PC-3 (cell line): ENCODE results near the gene AFF3. TPM values are rescaled to one million over a fixed set of nuclear protein-coding genes. Genes with fewer than 3 reads are reported as not detected.

Experiments used
- ATAC-seq: fragments of 200-7000 bp; cut with Tn5 transposase; 2 replicates; pipeline ENCODE4 v1.9.1; 2020; ENCODE audit warnings: mild to moderate bottlenecking, moderate library complexity
- BruUV-seq: library from RNA; stranded (reverse); fragments of 400-500 nt; replicated peaks from 2 replicates; lab custom pipeline; 2021; lab: Mats Ljungman, UMichigan
- CTCF ChIA-PET: fragments of 300-600 bp; sonication (Branson Sonifier 250); formaldehyde crosslinking; loops from one replicate; lab custom pipeline; 2022; ENCODE audit warnings: antibody characterized with exemption; lab: Charles Lee
- POLR2A ChIA-PET: fragments of 300-600 bp; sonication (Branson Sonifier 250); formaldehyde crosslinking; loops from one replicate; lab custom pipeline; 2022; ENCODE audit warnings: antibody characterized with exemption; ENCODE audit not compliant: unreplicated experiment; lab: Charles Lee
- DNase-seq: peaks from one replicate; pipeline ENCODE4 v3.0.0-alpha.2; 2015
- H2AFZ ChIP-seq: fragments of 300-600 bp; sonication (generic); 2 replicates; pipeline ENCODE4 v1.6.0; 2016; ENCODE audit warnings: antibody characterized with exemption, low read length
- H3F3A ChIP-seq: fragments of 300-600 bp; sonication (generic); one replicate; pipeline ENCODE4 v1.6.0; 2017; ENCODE audit warnings: antibody characterized with exemption, low read length, control low read depth, mild to moderate bottlenecking; ENCODE audit not compliant: unreplicated experiment
- H3K27ac ChIP-seq: fragments of 300-600 bp; sonication (generic); 2 replicates; pipeline ENCODE4 v1.5.1; 2016; ENCODE audit warnings: mild to moderate bottlenecking, low read length
- H3K27me3 ChIP-seq: fragments of 300-600 bp; sonication (generic); 2 replicates; pipeline ENCODE4 v1.6.1; 2016; ENCODE audit warnings: low read length, mixed read lengths
- H3K36me3 ChIP-seq: fragments of 300-600 bp; sonication (generic); 2 replicates; pipeline ENCODE4 v1.6.1; 2016; ENCODE audit warnings: low read depth, mixed run types, low read length, mixed read lengths
- H3K4me1 ChIP-seq: fragments of 300-600 bp; sonication (generic); 2 replicates; pipeline ENCODE4 v1.5.1; 2016; ENCODE audit warnings: low read length; ENCODE audit not compliant: insufficient read depth
- H3K4me2 ChIP-seq: fragments of 300-600 bp; sonication (generic); 2 replicates; pipeline ENCODE4 v1.6.0; 2016; ENCODE audit warnings: low read length
- H3K4me3 ChIP-seq: fragments of 300-600 bp; sonication (generic); 2 replicates; pipeline ENCODE4 v1.5.1; 2016; ENCODE audit warnings: mild to moderate bottlenecking, low read length, mixed read lengths
- H3K79me2 ChIP-seq: fragments of 300-600 bp; sonication (generic); 2 replicates; pipeline ENCODE4 v1.6.1; 2017; ENCODE audit warnings: low read length, mixed read lengths
- H3K9ac ChIP-seq: fragments of 300-600 bp; sonication (generic); 2 replicates; pipeline ENCODE4 v1.6.0; 2016; ENCODE audit warnings: mild to moderate bottlenecking, low read length
- H3K9me2 ChIP-seq: fragments of 300-600 bp; sonication (generic); replicated peaks from 2 replicates; pipeline ENCODE4 v1.6.1; 2016; ENCODE audit warnings: mixed run types, low read length, mixed read lengths
- H3K9me3 ChIP-seq: fragments of 300-600 bp; sonication (generic); 2 replicates; pipeline ENCODE4 v1.6.1; 2016; ENCODE audit warnings: low read length, mixed read lengths
- H4K20me1 ChIP-seq: fragments of 300-600 bp; sonication (generic); 2 replicates; pipeline ENCODE4 v1.6.1; 2016; ENCODE audit warnings: low read length, mixed read lengths
- CTCF ChIP-seq: fragments of 300-600 bp; sonication (generic); conservative IDR thresholded peaks from 2 replicates; pipeline ENCODE4 v1.5.1; 2017; ENCODE audit warnings: antibody characterized with exemption, low read depth, mild to moderate bottlenecking, low read length
- EZH2 ChIP-seq: fragments of 300-600 bp; sonication (generic); IDR thresholded peaks from one replicate; pipeline ENCODE4 v1.6.1; 2017; ENCODE audit warnings: antibody characterized with exemption, mild to moderate bottlenecking, low read length; ENCODE audit not compliant: unreplicated experiment
- EZH2phosphoT487 ChIP-seq: fragments of 300-600 bp; sonication (generic); IDR thresholded peaks from 2 replicates; pipeline ENCODE4 v1.6.1; 2018; ENCODE audit warnings: mild to moderate bottlenecking, antibody characterized with exemption, low read length, borderline replicate concordance
- intact Hi-C: fragments of 100-400 bp; cut with micrococcal nuclease; formaldehyde crosslinking; loops from 2 replicates; pipeline ENCODE4 v1.9.0; 2023
- total RNA-seq: library from RNA; depleted of rRNA; stranded (reverse); fragments of >200 nt; gene quantifications from 2 replicates; pipeline ENCODE4 v1.2.3, GENCODE V29; 2014

AFF3 gene
- total RNA-seq, 1 experiment from 2014 or later: 0.04 TPM

DNA sequence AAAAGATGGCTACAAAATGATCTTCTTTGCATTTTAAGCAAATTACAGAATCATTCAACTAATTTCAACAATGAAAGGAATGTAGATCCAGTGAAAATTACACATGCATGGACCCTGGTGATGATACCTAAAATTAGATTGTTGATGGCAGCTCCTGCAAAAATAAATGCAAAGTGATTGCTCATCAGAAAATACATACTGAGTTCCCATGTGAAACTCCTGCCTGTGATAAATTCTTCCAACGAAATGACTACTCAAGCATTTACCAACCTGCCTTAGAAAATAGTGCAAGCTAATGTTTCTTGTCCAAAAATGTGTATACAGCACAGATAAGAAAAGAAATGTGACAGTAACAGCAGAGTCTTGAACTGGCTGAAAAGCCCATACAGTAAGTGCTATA is 352.5 kb downstream of the AFF3 start:
- no peak for ATAC-seq
- H3K9me2 ChIP-seq: no peaks in the 10 kb centered on the region
- H3K27me3 ChIP-seq: no peaks in the 10 kb centered on the region
- no peaks in the 10 kb centered on the region for H3K36me3 ChIP-seq
- no peaks in the 10 kb centered on the region for H3K79me2 ChIP-seq
- no TSS peak for BruUV-seq
- H3K4me2 ChIP-seq: no peak overlapping the region
- TF ChIP-seq EZH2: no peak
- TF ChIP-seq EZH2phosphoT487: no peak
- no peak for TF ChIP-seq CTCF
- H2AFZ ChIP-seq: no peak overlapping the region
- intact Hi-C loops: no loop called here
- ChIA-PET CTCF (no interaction called here), POLR2A (no interaction called here)
- no peak overlapping the region for H3K4me3 ChIP-seq
- H3K4me1 ChIP-seq: no peaks in the 10 kb centered on the region
- no peak overlapping the region for H3K27ac ChIP-seq
- H3K9me3 ChIP-seq: no peaks in the 10 kb centered on the region
- no peaks in the 10 kb centered on the region for H4K20me1 ChIP-seq
- H3K9ac ChIP-seq: no peak overlapping the region
- H3F3A ChIP-seq: no peaks in the 10 kb centered on the region
- no peak for DNase-seq

DNA sequence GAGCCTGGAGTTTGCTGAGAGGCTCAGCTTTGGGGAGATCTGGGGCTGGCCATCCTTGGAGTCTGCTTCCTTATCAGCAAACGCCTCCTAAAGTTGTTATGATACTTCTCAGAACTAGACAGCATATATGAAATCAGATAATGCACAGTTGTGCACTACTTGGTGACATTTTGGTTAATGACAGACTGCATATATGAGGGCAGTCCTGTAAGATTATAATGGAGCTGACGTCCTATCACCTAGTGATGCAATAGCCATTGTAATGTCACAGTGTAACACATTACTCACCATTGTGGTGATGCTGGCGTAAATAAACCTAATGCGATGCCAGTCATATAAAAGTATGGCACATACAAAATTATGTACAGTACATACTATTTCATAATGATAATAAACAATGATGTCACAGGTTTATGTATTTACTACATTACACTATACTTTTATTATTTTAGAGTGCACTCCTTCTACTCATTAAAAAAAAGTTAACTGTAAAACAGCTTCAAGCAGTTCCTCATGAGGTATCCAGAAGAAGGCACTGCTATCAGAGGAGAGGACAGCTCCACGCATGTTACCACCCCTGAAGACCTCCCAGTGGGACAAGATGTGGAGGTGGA is 354.5 kb downstream of the AFF3 start:
- Histone ChIP-seq H3K4me2 (no peak overlapping the region), H3K36me3 (no peaks in the 10 kb centered on the region), H3K79me2 (no peaks in the 10 kb centered on the region), H3K27ac (no peak overlapping the region), H2AFZ (no peak overlapping the region), H4K20me1 (no peaks in the 10 kb centered on the region), H3K4me3 (no peak overlapping the region), H3K4me1 (no peaks in the 10 kb centered on the region), H3K9ac (no peak overlapping the region), H3K9me2 (no peaks in the 10 kb centered on the region), H3K27me3 (no peaks in the 10 kb centered on the region), H3K9me3 (no peaks in the 10 kb centered on the region), H3F3A (no peaks in the 10 kb centered on the region)
- BruUV-seq: no TSS peak
- no peak for ATAC-seq
- no peak for TF ChIP-seq EZH2
- TF ChIP-seq CTCF: no peak
- POLR2A ChIA-PET: no interaction called here
- DNase-seq: no peak
- intact Hi-C loops: no loop called here
- CTCF ChIA-PET: no interaction called here

DNA sequence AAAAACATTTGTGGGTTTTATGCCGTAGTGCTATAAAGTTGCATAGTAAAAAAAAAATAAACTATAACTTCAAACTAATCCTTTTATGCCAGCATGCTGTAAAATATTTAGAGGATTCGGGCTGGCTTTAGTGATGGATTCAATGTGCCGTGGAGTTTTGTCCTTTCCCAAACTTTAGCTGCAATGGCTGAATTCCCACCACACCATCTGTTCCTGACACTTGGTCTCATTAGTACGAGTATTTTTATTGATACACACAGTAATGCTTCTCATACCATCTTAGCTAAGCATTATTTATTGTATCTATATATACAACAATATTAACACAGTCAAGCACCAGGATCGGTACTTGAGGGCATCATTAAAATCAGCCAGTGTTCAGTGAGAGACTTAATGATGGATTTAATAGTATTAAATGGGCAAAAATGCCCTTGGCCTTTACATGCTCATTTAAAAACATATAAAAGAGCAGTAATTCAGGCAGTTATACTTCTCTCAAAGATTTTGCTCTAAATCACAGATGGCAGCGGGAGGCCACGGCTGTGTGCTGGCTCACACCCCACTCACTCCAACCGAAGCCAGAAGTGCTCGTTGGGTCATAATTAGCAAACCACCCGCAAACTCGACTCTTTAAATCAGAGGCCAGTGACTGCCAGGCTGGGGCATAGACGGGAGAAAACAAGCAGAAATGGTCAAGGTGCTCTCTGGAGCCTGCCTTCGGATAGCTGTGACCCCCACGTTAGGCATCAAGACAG is 355.6 kb downstream of the AFF3 start:
- no peaks in the 10 kb centered on the region for H3K27me3 ChIP-seq
- intact Hi-C loops: no loop called here

More for the DNA sequence above, 355.6 kb downstream of the AFF3 start:
- Histone ChIP-seq H3K9me3 (no peaks in the 10 kb centered on the region), H3K4me3 (no peak overlapping the region), H3K9ac (no peak overlapping the region), H3K4me2 (no peak overlapping the region), H3K4me1 (no peaks in the 10 kb centered on the region), H3K36me3 (no peaks in the 10 kb centered on the region), H3K79me2 (no peaks in the 10 kb centered on the region), H2AFZ (no peak overlapping the region), H3K9me2 (no peaks in the 10 kb centered on the region), H3F3A (no peaks in the 10 kb centered on the region), H3K27ac (no peak overlapping the region), H4K20me1 (no peaks in the 10 kb centered on the region)
- CTCF ChIA-PET: no interaction called here
- no peak for DNase-seq
- TF ChIP-seq CTCF: no peak
- no peak for TF ChIP-seq EZH2
- no peak for TF ChIP-seq EZH2phosphoT487
- no peak for ATAC-seq
- POLR2A ChIA-PET: no interaction called here
- BruUV-seq: no TSS peak
